Stimulated activated memory B cell treated with anti-CD40 and anti-IgM and Interleukin-4, amounts not matched to agents 10 μg/mL and 1 μg/mL and 100 μg/mL, for 72 hours (primary cell): ENCODE results near the gene ALKBH4.
A peak's percentile ranks its signal among the peaks of the same experiment; 100 is the strongest.
"Not testable (repeated sequence)": the region's sequence is repeated elsewhere in the genome, so short reads cannot be mapped to it uniquely, and the experiment has no call there.

Source experiments
- ATAC-seq: fragments of 150-1000 bp; cut with Tn5 transposase; 2 replicates; pipeline ENCODE4 v1.10.0; 2021
- H3K27ac Mint-ChIP-seq: one replicate; pipeline ENCODE4 v1.8.0; 2022; ENCODE audit warnings: mild to moderate bottlenecking, mixed read lengths
- H3K27me3 Mint-ChIP-seq: one replicate; pipeline ENCODE4 v1.8.0; 2022; ENCODE audit warnings: mixed read lengths
- H3K36me3 Mint-ChIP-seq: one replicate; pipeline ENCODE4 v1.8.0; 2022; ENCODE audit warnings: mixed read lengths
- H3K4me1 Mint-ChIP-seq: one replicate; pipeline ENCODE4 v1.8.0; 2022; ENCODE audit warnings: mixed read lengths
- H3K4me3 Mint-ChIP-seq: one replicate; pipeline ENCODE4 v1.8.0; 2022; ENCODE audit warnings: mild to moderate bottlenecking, moderate library complexity, mixed read lengths
- H3K9me3 Mint-ChIP-seq: one replicate; pipeline ENCODE4 v1.8.0; 2022; ENCODE audit warnings: mixed read lengths

ALKBH4 gene

GRCh38 chr7:102410123-102410522 is 54.5 kb downstream of the ALKBH4 start:
- Mint-ChIP-seq H3K36me3 (peaks cover 69% of the 10 kb centered on the region), H3K27me3 (no peaks in the 10 kb centered on the region), H3K27ac (peak overlapping the region; percentile 89), H3K4me1 (peaks cover 52% of the 10 kb centered on the region), H3K4me3 (no peak overlapping the region), H3K9me3 (peaks cover 6% of the 10 kb centered on the region)
- no peak for ATAC-seq

DNA sequence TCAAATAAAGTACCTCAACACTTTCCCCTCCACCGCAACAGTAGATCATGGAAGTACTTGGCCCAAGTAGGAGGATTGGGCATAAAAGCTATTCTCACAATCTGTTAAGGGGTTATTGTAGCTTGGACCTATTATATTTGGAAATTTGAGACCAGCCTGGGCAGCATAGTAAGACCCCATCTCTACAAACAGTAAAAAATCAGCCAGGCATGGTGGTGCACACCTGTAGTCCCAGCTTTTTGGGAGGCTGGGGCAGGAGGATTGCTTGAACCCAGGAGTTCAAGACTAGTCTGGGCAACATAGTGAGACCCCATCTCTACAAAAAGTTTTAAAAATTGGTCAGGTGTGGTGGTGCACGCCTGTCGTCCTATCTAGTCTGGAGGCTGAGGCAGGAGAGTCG is 55.3 kb downstream of the ALKBH4 start:
- Mint-ChIP-seq H3K4me1 (peaks cover 54% of the 10 kb centered on the region), H3K9me3 (peaks cover 6% of the 10 kb centered on the region), H3K36me3 (peaks cover 69% of the 10 kb centered on the region), H3K4me3 (no peak overlapping the region), H3K27ac (peak overlapping the region; percentile 89), H3K27me3 (no peaks in the 10 kb centered on the region)
- no peak for ATAC-seq

DNA sequence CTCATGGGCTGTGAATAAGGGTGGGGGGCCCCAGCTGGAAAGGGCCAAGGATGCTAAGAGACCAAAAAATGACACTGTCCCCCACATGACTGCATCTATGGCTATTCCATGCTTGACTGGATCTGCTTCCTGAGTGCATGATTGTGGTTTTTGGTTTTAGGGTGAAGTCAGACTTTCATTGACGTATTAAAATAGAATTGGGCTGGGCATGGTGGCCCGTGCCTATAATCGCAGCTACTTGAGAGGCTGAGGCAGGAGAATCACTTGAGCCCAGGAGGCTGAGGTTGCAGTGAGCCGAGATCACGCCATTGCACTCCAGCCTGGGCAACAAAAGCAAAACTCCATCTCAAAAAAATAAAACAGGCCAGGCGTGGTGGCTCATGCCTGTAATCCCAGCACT is 56.1 kb downstream of the ALKBH4 start:
- Mint-ChIP-seq H3K36me3 (peaks cover 69% of the 10 kb centered on the region), H3K4me3 (peak overlapping the region; percentile 21), H3K4me1 (peaks cover 58% of the 10 kb centered on the region), H3K27ac (peak overlapping the region; percentile 89)
- peak; percentile 88 for ATAC-seq
- H3K9me3 Mint-ChIP-seq, H3K27me3 Mint-ChIP-seq: not testable (repeated sequence)

DNA sequence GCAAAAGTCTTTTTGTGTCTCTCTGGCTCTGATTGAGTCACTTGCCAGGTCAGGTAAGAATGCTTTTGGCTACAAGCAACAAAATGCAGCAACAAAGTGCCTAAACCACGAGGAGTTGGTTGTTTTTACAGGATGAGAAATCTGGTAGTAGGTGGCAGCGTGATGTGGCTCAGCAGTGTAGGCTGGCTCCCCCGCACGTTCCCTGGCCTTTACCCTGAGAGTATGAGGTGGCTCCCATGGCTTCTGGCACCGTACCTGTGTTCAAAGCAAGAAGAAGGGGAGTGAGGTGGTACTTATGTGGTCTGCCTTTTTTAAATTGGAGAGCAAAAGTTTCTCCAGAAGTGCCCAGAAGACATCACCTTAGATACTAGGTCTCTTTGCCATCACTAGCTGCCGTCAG is 56.8 kb downstream of the ALKBH4 start:
- peak; percentile 35 for ATAC-seq
- H3K9me3 Mint-ChIP-seq = peaks cover 6% of the 10 kb centered on the region
- peak overlapping the region; percentile 89 for H3K27ac Mint-ChIP-seq
- H3K4me1 Mint-ChIP-seq = peaks cover 55% of the 10 kb centered on the region
- H3K4me3 Mint-ChIP-seq = peak overlapping the region; percentile 21
- H3K36me3 Mint-ChIP-seq = peaks cover 65% of the 10 kb centered on the region
- H3K27me3 Mint-ChIP-seq = no peaks in the 10 kb centered on the region
